H1 (cell line): Measurements from ENCODE around the gene CALML5.

Experiments used
- CHD2 ChIP-seq: IDR thresholded peaks from 2 replicates; pipeline ENCODE4 v1.6.1; 2012; ENCODE audit warnings: low read length, improper control_type of control experiment
- CTCF ChIP-seq, 3 experiments: IDR thresholded peaks; 1 replicate in 2 of 3; 2 replicates in 1 of 3; pipeline versions ENCODE4 v1.5.1 to v1.6.1; 2011; ENCODE audit warnings: low read length in 3 of 3, mild to moderate bottlenecking in 3 of 3, inconsistent platforms in 2 of 3, low read depth in 1 of 3, moderate library complexity in 1 of 3; ENCODE audit not compliant: insufficient read depth in 1 of 3; ENCODE audit errors: control extremely low read depth in 1 of 3
- KDM1A ChIP-seq: fragments of 200-600, 300-600 bp; sonication (generic); IDR thresholded peaks from 2 replicates; pipeline ENCODE4 v1.7.1; 2016; ENCODE audit warnings: mild to moderate bottlenecking, low read length, borderline replicate concordance
- MAFK ChIP-seq: IDR thresholded peaks from 2 replicates; pipeline ENCODE4 v1.6.1; 2012; ENCODE audit warnings: low read depth, mild to moderate bottlenecking, improper control_type of control experiment, low read length
- POLR2A ChIP-seq, 2 experiments: IDR thresholded peaks; 1 replicate in 1 of 2; 2 replicates in 1 of 2; pipeline ENCODE4 v1.6.1; 2011; ENCODE audit warnings: low read depth in 2 of 2, low read length in 2 of 2, mild to moderate bottlenecking in 2 of 2; ENCODE audit errors: control extremely low read depth in 1 of 2
- USF2 ChIP-seq: IDR thresholded peaks from 2 replicates; pipeline ENCODE4 v1.6.1; 2011; ENCODE audit warnings: low read length, improper control_type of control experiment

GRCh38 chr10:5528989-5529701 is 29.8 kb upstream of the CALML5 start:
- TF ChIP-seq KDM1A (no peak), CTCF (IDR thresholded peaks at IDR 0.05; ENCODE audit: control extremely low read depth in 1 of 3, insufficient read depth in 1 of 3, low read depth in 1 of 3, low read length in 3 of 3) (no peak), CHD2 (no peak), POLR2A (IDR thresholded peaks at IDR 0.05; ENCODE audit: control extremely low read depth in 1 of 2, low read depth in 2 of 2, low read length in 2 of 2) (no peak), USF2 (no peak), MAFK (no peak)
